ENCODE data around the gene ONECUT1. TPM values are rescaled to one million over a fixed set of nuclear protein-coding genes. Genes with fewer than 3 reads are reported as not detected.

The ONECUT1 gene
- total RNA-seq, 4 donors from 2014 or later: not detected

GRCh38 chr15:52733696-52734255 is 56.4 kb downstream of the ONECUT1 start:
- no peak for TF ChIP-seq CTCF (IDR thresholded peaks at IDR 0.05; ENCODE audit: low read depth)

GRCh38 chr15:52733088-52733487 is 57.0 kb downstream of the ONECUT1 start:
- no peak for TF ChIP-seq CTCF (IDR thresholded peaks at IDR 0.05; ENCODE audit: low read depth)

GRCh38 chr15:52732551-52732950 is 57.6 kb downstream of the ONECUT1 start:
- no peak for TF ChIP-seq CTCF (IDR thresholded peaks at IDR 0.05; ENCODE audit: low read depth)

- no peak for TF ChIP-seq CTCF (IDR thresholded peaks at IDR 0.05; ENCODE audit: low read depth)
These were observed 58.2 kb downstream of the ONECUT1 start for GRCh38 chr15:52731732-52732470.

- TF ChIP-seq CTCF (IDR thresholded peaks at IDR 0.05; ENCODE audit: low read depth): no peak
These were observed 59.1 kb downstream of the ONECUT1 start for GRCh38 chr15:52731004-52731403.

- no peak for TF ChIP-seq CTCF (IDR thresholded peaks at IDR 0.05; ENCODE audit: low read depth)
These were observed 59.5 kb downstream of the ONECUT1 start for GRCh38 chr15:52730594-52730993.

GRCh38 chr15:52730173-52730572 is 60.0 kb downstream of the ONECUT1 start:
- no peak for TF ChIP-seq CTCF (IDR thresholded peaks at IDR 0.05; ENCODE audit: low read depth)
